Keratinocyte (primary cell): ENCODE results near the gene AGAP5. TPM values are rescaled to one million over a fixed set of nuclear protein-coding genes. Genes with fewer than 3 reads are reported as not detected.
"Not testable (repeated sequence)": the region's sequence is repeated elsewhere in the genome, so short reads cannot be mapped to it uniquely, and the experiment has no call there.

ENCODE experiments used
- DNase-seq: peaks from one replicate; pipeline ENCODE4 v3.0.0-alpha.2; 2011; ENCODE audit warnings: low read depth, missing footprints, low spot score
- FAIRE-seq: peaks from 2 replicates; lab custom pipeline; 2011; peaks lifted over from hg19 to GRCh38; lab: Jason Lieb, UNC
- H2AFZ ChIP-seq: 2 replicates; pipeline ENCODE4 v1.6.0; 2012; ENCODE audit warnings: low read length, control low read depth, inconsistent platforms; ENCODE audit not compliant: control insufficient read depth
- H3K27ac ChIP-seq: 2 replicates; pipeline ENCODE4 v1.5.1; 2011; ENCODE audit warnings: low read length; ENCODE audit not compliant: control insufficient read depth, insufficient read depth
- H3K27me3 ChIP-seq: 3 replicates; pipeline ENCODE4 v1.6.0; 2011; ENCODE audit warnings: low read length; ENCODE audit not compliant: control insufficient read depth, insufficient read depth; ENCODE audit errors: extremely low read depth
- H3K36me3 ChIP-seq, 2 experiments: 2 replicates in 1 of 2; 3 replicates in 1 of 2; pipeline ENCODE4 v1.5.1; 2011; ENCODE audit warnings: low read length in 2 of 2, mild to moderate bottlenecking in 1 of 2; ENCODE audit not compliant: control insufficient read depth in 2 of 2, insufficient read depth in 2 of 2; ENCODE audit errors: extremely low read depth in 1 of 2
- H3K4me1 ChIP-seq: 3 replicates; pipeline ENCODE4 v1.5.1; 2011; ENCODE audit warnings: low read length; ENCODE audit not compliant: control insufficient read depth, insufficient read depth; ENCODE audit errors: extremely low read depth
- H3K4me2 ChIP-seq: 3 replicates; pipeline ENCODE4 v1.6.0; 2011; ENCODE audit warnings: low read depth, low read length; ENCODE audit not compliant: control insufficient read depth, insufficient read depth; ENCODE audit errors: extremely low read depth
- H3K4me3 ChIP-seq, 3 experiments: fragments of 200-600 bp in 1 of 3; sonication (generic) in 1 of 3; 2 replicates in 2 of 3; 3 replicates in 1 of 3; pipeline ENCODE4 v1.5.1; 2011 to 2016; ENCODE audit warnings: low read length in 3 of 3, mild to moderate bottlenecking in 3 of 3, control low read depth in 2 of 3, inconsistent platforms in 1 of 3, low read depth in 1 of 3, mixed read lengths in 1 of 3, mixed run types in 1 of 3, moderate library complexity in 1 of 3; ENCODE audit not compliant: control insufficient read depth in 2 of 3, insufficient read depth in 2 of 3; ENCODE audit errors: extremely low read depth in 1 of 3
- H3K79me2 ChIP-seq: 2 replicates; pipeline ENCODE4 v1.6.0; 2012; ENCODE audit warnings: low read length; ENCODE audit not compliant: control insufficient read depth, insufficient read depth
- H3K9ac ChIP-seq: 3 replicates; pipeline ENCODE4 v1.6.0; 2011; ENCODE audit warnings: low read length; ENCODE audit not compliant: control insufficient read depth, insufficient read depth; ENCODE audit errors: extremely low read depth
- H3K9me1 ChIP-seq: 3 replicates; pipeline ENCODE4 v1.6.0; 2011; ENCODE audit warnings: low read length; ENCODE audit not compliant: control insufficient read depth, insufficient read depth; ENCODE audit errors: extremely low read depth
- H3K9me3 ChIP-seq: 2 replicates; pipeline ENCODE4 v1.5.1; 2012; ENCODE audit warnings: low read depth, low read length; ENCODE audit not compliant: control insufficient read depth
- H4K20me1 ChIP-seq: 3 replicates; pipeline ENCODE4 v1.6.0; 2011; ENCODE audit warnings: low read length; ENCODE audit not compliant: control insufficient read depth, insufficient read depth; ENCODE audit errors: extremely low read depth
- CTCF ChIP-seq, 3 experiments: IDR thresholded peaks in 1 of 3; conservative IDR thresholded peaks in 1 of 3; optimal IDR thresholded peaks in 1 of 3; 2 replicates in 2 of 3; 3 replicates in 1 of 3; pipeline versions ENCODE3 to v1.5.1; 2011; ENCODE audit warnings: low read length in 3 of 3, mild to moderate bottlenecking in 3 of 3, moderate library complexity in 2 of 3, control low read depth in 1 of 3, inconsistent platforms in 1 of 3; ENCODE audit not compliant: insufficient read depth in 2 of 3; ENCODE audit errors: extremely low read depth in 1 of 3
- EZH2 ChIP-seq: IDR thresholded peaks from one replicate; pipeline ENCODE4 v1.6.1; 2012; ENCODE audit warnings: inconsistent platforms, mild to moderate bottlenecking, low read length, moderate library complexity
- dilution Hi-C: fragments of 300-500 bp; cut with MboI; formaldehyde crosslinking; loops from one replicate; pipeline ENCODE4 v1.7.0; 2020; ENCODE audit warnings: low sequenced_read_pairs; ENCODE audit not compliant: extremely low pct_ligation_motif_present
- polyA minus RNA-seq, 3 experiments: library from RNA; depleted of rRNA, polyadenylated mRNA; stranded (reverse); fragments of >200 nt; gene quantifications; 1 replicate in 1 of 3; 2 replicates in 1 of 3; 3 replicates in 1 of 3; pipeline ENCODE4 v1.2.3, GENCODE V29; 2011
- polyA plus RNA-seq, 5 experiments: library from polyadenylated mRNA; depleted of rRNA in 3 of 5; stranded (reverse) in 3 of 5; stranded (forward) in 1 of 5; unstranded in 1 of 5; fragments of >200 nt; gene quantifications; 1 replicate in 1 of 5; 2 replicates in 3 of 5; 3 replicates in 1 of 5; pipeline versions ENCODE4 v1.2.1 to v1.2.3, GENCODE V29; 2011 to 2012; ENCODE audit warnings: missing spikeins in 2 of 5, low read depth in 1 of 5, low replicate concordance in 1 of 5

AGAP5 gene
- polyA plus RNA-seq = 2.4 to 4.8 TPM (median 3.6 TPM) in 3 replicates
- 2.2 TPM for polyA plus RNA-seq (2011; ENCODE audit: low read depth)
- polyA plus RNA-seq (2011; cell fraction: cytosol; rRNA removed) = 0.71 and 0.98 TPM in 2 replicates
- 15.3 and 18.2 TPM in 2 replicates for polyA plus RNA-seq (2011; cell fraction: nucleus; rRNA removed)
- 1.4 and 3.9 TPM in 2 replicates for polyA plus RNA-seq (2012; ENCODE audit: low replicate concordance)
- 0.59 to 7.4 TPM (median 3.8 TPM) in 3 replicates for polyA minus RNA-seq
- 2.7 TPM for polyA minus RNA-seq (2011; cell fraction: cytosol; rRNA and poly(A)+ RNA removed)
- polyA minus RNA-seq (2011; cell fraction: nucleus; rRNA and poly(A)+ RNA removed) = 6.6 and 7.5 TPM in 2 replicates

GRCh38 chr10:73697675-73698159 is at the start of gene AGAP5:
AGAP5 (minus strand) TSS chr10:73698109; CDS start chr10:73697755, 354 bp downstream.
- H3K9me3 ChIP-seq, H3K79me2 ChIP-seq, H4K20me1 ChIP-seq, H2AFZ ChIP-seq, H3K9me1 ChIP-seq, H3K4me2 ChIP-seq, H3K27me3 ChIP-seq, dilution Hi-C loops, H3K4me3 ChIP-seq, H3K36me3 ChIP-seq, H3K27ac ChIP-seq, H3K4me1 ChIP-seq, DNase-seq, FAIRE-seq, H3K9ac ChIP-seq: not testable (repeated sequence)

- Histone ChIP-seq H3K27ac (no peak overlapping the region), H3K9me1 (no peaks in the 10 kb centered on the region), H3K27me3 (no peaks in the 10 kb centered on the region), H3K4me2 (no peak overlapping the region), H3K9ac (no peak overlapping the region), H3K36me3 (peaks cover 16 to 21% of the 10 kb centered on the region in 2 experiments), H3K4me1 (peaks cover 20% of the 10 kb centered on the region), H2AFZ (no peak overlapping the region), H4K20me1 (no peaks in the 10 kb centered on the region), H3K4me3 (no peak overlapping the region), H3K9me3 (no peaks in the 10 kb centered on the region), H3K79me2 (peaks cover 67% of the 10 kb centered on the region)
- TF ChIP-seq EZH2 (no peak), CTCF (optimal IDR thresholded peaks at IDR 0.05 in 1 of 3, IDR thresholded peaks at IDR 0.05 in 1 of 3, conservative IDR thresholded peaks at IDR 0.05 in 1 of 3; ENCODE audit: extremely low read depth in 1 of 3, insufficient read depth in 2 of 3, low read length in 3 of 3) (no peak)
- dilution Hi-C loops = no loop called here
- DNase-seq (no peak), FAIRE-seq (no peak)
Measured at GRCh38 chr10:73746721-73747120, 48.8 kb upstream of the AGAP5 start.
